Measurements from ENCODE around the gene COL15A1. TPM values are rescaled to one million over a fixed set of nuclear protein-coding genes. Genes with fewer than 3 reads are reported as not detected.

COL15A1 gene
- total and polyA plus RNA-seq, 2 of the 13 experiments (the other 11 are each of a cell fraction or from before 2014, with no cell fraction given) = not detected

DNA sequence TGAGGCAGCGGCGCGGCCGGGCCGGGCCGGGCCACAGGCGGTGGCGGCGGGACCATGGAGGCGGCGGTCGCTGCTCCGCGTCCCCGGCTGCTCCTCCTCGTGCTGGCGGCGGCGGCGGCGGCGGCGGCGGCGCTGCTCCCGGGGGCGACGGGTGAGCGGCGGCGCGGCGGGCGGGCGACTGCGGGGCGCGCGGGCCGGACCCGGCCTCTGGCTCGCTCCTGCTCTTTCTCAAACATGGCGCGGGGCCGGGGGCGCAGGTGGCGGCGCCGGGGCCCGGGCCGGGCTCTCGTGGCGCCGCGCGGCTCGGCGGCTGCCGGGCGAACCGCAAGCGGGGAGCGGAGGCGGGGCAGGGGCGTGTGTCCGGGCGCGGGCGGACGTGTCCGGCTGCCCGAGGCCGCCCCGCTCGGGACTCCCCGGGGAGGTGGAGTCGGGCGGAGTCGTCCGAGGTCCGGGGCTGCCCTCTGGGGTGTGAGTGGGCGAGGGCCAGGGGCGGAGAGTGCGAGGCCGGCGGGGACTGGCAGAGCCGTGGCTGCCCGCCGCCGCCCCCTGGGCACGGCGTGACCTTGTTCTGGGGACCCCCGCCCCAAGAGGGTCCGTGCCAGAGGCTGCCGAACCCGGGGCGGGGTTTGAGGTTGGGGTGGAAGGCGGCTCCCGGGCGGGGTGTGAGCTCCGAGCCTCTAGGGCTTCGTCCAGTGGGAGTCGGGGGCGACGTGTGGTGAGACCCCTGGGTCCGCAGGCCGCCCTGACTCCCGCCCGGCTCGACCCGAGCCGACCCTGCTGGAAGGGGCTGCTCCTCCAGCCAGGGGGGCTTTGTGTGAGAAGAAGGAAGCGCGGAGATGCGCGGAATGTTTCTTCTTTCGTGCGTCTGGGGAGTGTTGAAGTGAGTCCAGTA, 161.7 kb downstream of the COL15A1 start (continued):
- peak; percentile 77 for TF ChIP-seq HIC2 (CRISPR knock-in tag; IDR thresholded peaks at IDR 0.05; ENCODE audit: low read depth)
- TF ChIP-seq, protein P1, sequence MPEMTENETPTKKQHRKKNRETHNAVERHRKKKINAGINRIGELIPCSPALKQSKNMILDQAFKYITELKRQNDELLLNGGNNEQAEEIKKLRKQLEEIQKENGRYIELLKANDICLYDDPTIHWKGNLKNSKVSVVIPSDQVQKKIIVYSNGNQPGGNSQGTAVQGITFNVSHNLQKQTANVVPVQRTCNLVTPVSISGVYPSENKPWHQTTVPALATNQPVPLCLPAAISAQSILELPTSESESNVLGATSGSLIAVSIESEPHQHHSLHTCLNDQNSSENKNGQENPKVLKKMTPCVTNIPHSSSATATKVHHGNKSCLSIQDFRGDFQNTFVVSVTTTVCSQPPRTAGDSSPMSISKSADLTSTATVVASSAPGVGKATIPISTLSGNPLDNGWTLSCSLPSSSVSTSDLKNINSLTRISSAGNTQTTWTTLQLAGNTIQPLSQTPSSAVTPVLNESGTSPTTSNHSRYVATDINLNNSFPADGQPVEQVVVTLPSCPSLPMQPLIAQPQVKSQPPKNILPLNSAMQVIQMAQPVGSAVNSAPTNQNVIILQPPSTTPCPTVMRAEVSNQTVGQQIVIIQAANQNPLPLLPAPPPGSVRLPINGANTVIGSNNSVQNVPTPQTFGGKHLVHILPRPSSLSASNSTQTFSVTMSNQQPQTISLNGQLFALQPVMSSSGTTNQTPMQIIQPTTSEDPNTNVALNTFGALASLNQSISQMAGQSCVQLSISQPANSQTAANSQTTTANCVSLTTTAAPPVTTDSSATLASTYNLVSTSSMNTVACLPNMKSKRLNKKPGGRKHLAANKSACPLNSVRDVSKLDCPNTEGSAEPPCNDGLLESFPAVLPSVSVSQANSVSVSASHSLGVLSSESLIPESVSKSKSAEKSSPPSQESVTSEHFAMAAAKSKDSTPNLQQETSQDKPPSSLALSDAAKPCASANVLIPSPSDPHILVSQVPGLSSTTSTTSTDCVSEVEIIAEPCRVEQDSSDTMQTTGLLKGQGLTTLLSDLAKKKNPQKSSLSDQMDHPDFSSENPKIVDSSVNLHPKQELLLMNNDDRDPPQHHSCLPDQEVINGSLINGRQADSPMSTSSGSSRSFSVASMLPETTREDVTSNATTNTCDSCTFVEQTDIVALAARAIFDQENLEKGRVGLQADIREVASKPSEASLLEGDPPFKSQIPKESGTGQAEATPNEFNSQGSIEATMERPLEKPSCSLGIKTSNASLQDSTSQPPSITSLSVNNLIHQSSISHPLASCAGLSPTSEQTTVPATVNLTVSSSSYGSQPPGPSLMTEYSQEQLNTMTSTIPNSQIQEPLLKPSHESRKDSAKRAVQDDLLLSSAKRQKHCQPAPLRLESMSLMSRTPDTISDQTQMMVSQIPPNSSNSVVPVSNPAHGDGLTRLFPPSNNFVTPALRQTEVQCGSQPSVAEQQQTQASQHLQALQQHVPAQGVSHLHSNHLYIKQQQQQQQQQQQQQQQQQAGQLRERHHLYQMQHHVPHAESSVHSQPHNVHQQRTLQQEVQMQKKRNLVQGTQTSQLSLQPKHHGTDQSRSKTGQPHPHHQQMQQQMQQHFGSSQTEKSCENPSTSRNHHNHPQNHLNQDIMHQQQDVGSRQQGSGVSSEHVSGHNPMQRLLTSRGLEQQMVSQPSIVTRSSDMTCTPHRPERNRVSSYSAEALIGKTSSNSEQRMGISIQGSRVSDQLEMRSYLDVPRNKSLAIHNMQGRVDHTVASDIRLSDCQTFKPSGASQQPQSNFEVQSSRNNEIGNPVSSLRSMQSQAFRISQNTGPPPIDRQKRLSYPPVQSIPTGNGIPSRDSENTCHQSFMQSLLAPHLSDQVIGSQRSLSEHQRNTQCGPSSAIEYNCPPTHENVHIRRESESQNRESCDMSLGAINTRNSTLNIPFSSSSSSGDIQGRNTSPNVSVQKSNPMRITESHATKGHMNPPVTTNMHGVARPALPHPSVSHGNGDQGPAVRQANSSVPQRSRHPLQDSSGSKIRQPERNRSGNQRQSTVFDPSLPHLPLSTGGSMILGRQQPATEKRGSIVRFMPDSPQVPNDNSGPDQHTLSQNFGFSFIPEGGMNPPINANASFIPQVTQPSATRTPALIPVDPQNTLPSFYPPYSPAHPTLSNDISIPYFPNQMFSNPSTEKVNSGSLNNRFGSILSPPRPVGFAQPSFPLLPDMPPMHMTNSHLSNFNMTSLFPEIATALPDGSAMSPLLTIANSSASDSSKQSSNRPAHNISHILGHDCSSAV (CRISPR knock-in tag; IDR thresholded peaks at IDR 0.05; ENCODE audit: borderline replicate concordance) = no peak
- TF ChIP-seq PHF21A (CRISPR knock-in tag; IDR thresholded peaks at IDR 0.05) = peak; percentile 46; the same call in 1 of the 2 replicates
- peak; percentile 70; the same call in 1 of the 2 replicates for TF ChIP-seq HIVEP1 (CRISPR knock-in tag; IDR thresholded peaks at IDR 0.05)
- peak; percentile 31; the same call in 1 of the 2 replicates for TF ChIP-seq SAP130 (CRISPR knock-in tag; IDR thresholded peaks at IDR 0.05; ENCODE audit: low read depth)
- TF ChIP-seq PHF8 (CRISPR knock-in tag; IDR thresholded peaks at IDR 0.05) = peak; percentile 50
- TF ChIP-seq MTERF4 (CRISPR knock-in tag; IDR thresholded peaks at IDR 0.05) = no peak
- TF ChIP-seq POLR2A (IDR thresholded peaks at IDR 0.05; ENCODE audit: insufficient read depth in 1 of 2, low read depth in 2 of 2, low read length in 2 of 2) = peak; percentile 73 to 82; a peak in 3 of 4 replicates
- TF ChIP-seq HOXA3 (CRISPR knock-in tag; IDR thresholded peaks at IDR 0.05) = peak; percentile 24; the same call in 1 of the 2 replicates
- TF ChIP-seq AGO2 (optimal IDR thresholded peaks at IDR 0.05; ENCODE audit: low read depth, low read length) = peak; percentile 25
- no peak for TF ChIP-seq MAF1 (CRISPR knock-in tag; IDR thresholded peaks at IDR 0.05; ENCODE audit: borderline replicate concordance)
- no peak for TF ChIP-seq SMYD3 (CRISPR knock-in tag; IDR thresholded peaks at IDR 0.05)
- TF ChIP-seq ZC3H13 (CRISPR knock-in tag; IDR thresholded peaks at IDR 0.05) = no peak
- peak; percentile 8 for TF ChIP-seq YY1 (IDR thresholded peaks at IDR 0.05; ENCODE audit: insufficient read depth, insufficient replicate concordance, low read depth, low read length)
- TF ChIP-seq, protein P2, sequence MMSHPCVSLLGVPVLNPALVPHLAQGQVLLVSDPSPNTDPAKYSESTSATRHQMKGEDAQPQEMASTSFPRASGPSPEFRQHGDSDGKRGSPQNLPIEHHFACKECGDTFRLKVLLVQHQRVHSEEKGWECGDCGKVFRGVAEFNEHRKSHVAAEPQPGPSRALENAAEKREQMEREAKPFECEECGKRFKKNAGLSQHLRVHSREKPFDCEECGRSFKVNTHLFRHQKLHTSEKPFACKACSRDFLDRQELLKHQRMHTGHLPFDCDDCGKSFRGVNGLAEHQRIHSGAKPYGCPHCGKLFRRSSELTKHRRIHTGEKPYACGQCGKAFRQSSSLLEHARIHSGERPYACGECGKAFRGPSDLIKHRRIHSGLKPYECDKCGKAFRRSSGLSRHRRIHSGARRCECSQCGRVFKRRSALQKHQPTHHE (CRISPR knock-in tag; IDR thresholded peaks at IDR 0.05; ENCODE audit: borderline replicate concordance) = no peak
- TF ChIP-seq ZBTB7A (CRISPR knock-in tag; IDR thresholded peaks at IDR 0.05) = peak; percentile 76; the same call in 1 of the 2 replicates
